Gastrocnemius medialis (tissue), 4 donors: ENCODE measurements around the gene L1CAM. TPM values are rescaled to one million over a fixed set of nuclear protein-coding genes. Genes with fewer than 3 reads are reported as not detected.

ENCODE experiments used
- ATAC-seq, 2 donors: fragments of 150-250 bp; one replicate each; pipeline ENCODE4 v1.9.1; 2016
- DNase-seq, 2 donors: peaks; one replicate each; pipeline ENCODE4 v3.0.0-alpha.2; 2019
- H3K27ac ChIP-seq, 4 donors: fragments of 200-600 bp; sonication (generic); 1 replicate in 1 of 4; 2 replicates in 3 of 4; pipeline ENCODE4 v1.5.1; 2016 to 2018; ENCODE audit warnings: mild to moderate bottlenecking in 2 of 4, moderate library complexity in 1 of 4
- H3K27me3 ChIP-seq, 3 donors: fragments of 200-600 bp; sonication (generic) in 2 of 3; 1 replicate in 1 of 3; 2 replicates in 2 of 3; pipeline versions ENCODE4 v1.5.1 to v1.6.0; 2016 to 2019; ENCODE audit warnings: mild to moderate bottlenecking in 1 of 3, moderate library complexity in 1 of 3
- H3K36me3 ChIP-seq, 2 donors: fragments of 200-600 bp; sonication (generic) in 1 of 2; one replicate each; pipeline ENCODE4 v1.5.1; 2017 to 2018
- H3K4me1 ChIP-seq, 2 donors: fragments of 200-600 bp; sonication (generic) in 1 of 2; one replicate each; pipeline ENCODE4 v1.5.1; 2016 to 2017; ENCODE audit warnings: mild to moderate bottlenecking in 2 of 2
- H3K4me3 ChIP-seq, 4 donors: fragments of 200-600 bp; sonication (generic) in 3 of 4; 1 replicate in 1 of 4; 2 replicates in 3 of 4; pipeline ENCODE4 v1.5.1; 2016 to 2019; ENCODE audit warnings: mild to moderate bottlenecking in 2 of 4
- H3K9me3 ChIP-seq, 3 donors: fragments of 200-600 bp; sonication (generic) in 2 of 3; 1 replicate in 1 of 3; 2 replicates in 2 of 3; pipeline ENCODE4 v1.5.1; 2016 to 2019
- CTCF ChIP-seq, 5 experiments: fragments of 450-650 bp in 3 of 5; fragments of 200-600 bp in 2 of 5; sonication (generic) in 2 of 5; IDR thresholded peaks in 4 of 5; conservative IDR thresholded peaks in 1 of 5; 1 replicate in 4 of 5; 2 replicates in 1 of 5; pipeline ENCODE4 v1.5.1; 2016 to 2019; ENCODE audit warnings: antibody characterized with exemption in 5 of 5, mild to moderate bottlenecking in 3 of 5, moderate library complexity in 3 of 5
- POLR2A ChIP-seq, 2 donors: fragments of 450-650 bp; IDR thresholded peaks; one replicate each; pipeline ENCODE4 v1.6.1; 2017; ENCODE audit warnings: antibody characterized with exemption in 2 of 2, mild to moderate bottlenecking in 2 of 2, moderate library complexity in 2 of 2
- in situ Hi-C, 4 donors: fragments of 200-750 bp; cut with MboI; loops; one replicate each; pipeline versions ENCODE4 v1.15.0 to v1.8.0; 2017; ENCODE audit warnings: low sequenced_read_pairs in 4 of 4
- intact Hi-C: fragments of 100-400 bp; cut with DNase I; formaldehyde crosslinking; loops from one replicate; pipeline ENCODE4 v1.15.1; 2023; ENCODE audit warnings: low total_unique reads
- total RNA-seq, 4 donors: library from RNA; depleted of rRNA; stranded (reverse); fragments of >200 nt; gene quantifications; one replicate each; pipeline versions ENCODE4 v1.1.0 to v1.2.3, GENCODE V29; 2016

Gene L1CAM
- total RNA-seq, 4 donors from 2014 or later = 0.05 to 0.62 (median 0.48) TPM

GRCh38 chrX:153884590-153884989, 1.4 kb downstream of the L1CAM start:
- no peak for TF ChIP-seq POLR2A (IDR thresholded peaks at IDR 0.05)
- TF ChIP-seq CTCF (IDR thresholded peaks at IDR 0.05 in 4 of 5, conservative IDR thresholded peaks at IDR 0.05 in 1 of 5) = no peak
- no peaks in the 10 kb centered on the region for H3K9me3 ChIP-seq
- intact Hi-C loops = no loop called here
- DNase-seq = no peak
- H3K4me3 ChIP-seq = no peak overlapping the region
- in situ Hi-C loops = no loop called here
- no peak overlapping the region for H3K27ac ChIP-seq
- H3K36me3 ChIP-seq = no peaks in the 10 kb centered on the region
- no peaks in the 10 kb centered on the region for H3K4me1 ChIP-seq
- ATAC-seq = no peak
- H3K27me3 ChIP-seq = peaks cover 10 to 68% (median 43%) of the 10 kb centered on the region in 3 donors

- H3K9me3 ChIP-seq = no peaks in the 10 kb centered on the region
- ATAC-seq (no peak), DNase-seq (no peak)
- peaks cover 10 to 72% (median 45%) of the 10 kb centered on the region in 3 donors for H3K27me3 ChIP-seq
- H3K36me3 ChIP-seq = no peaks in the 10 kb centered on the region
- H3K4me1 ChIP-seq = no peaks in the 10 kb centered on the region
- intact Hi-C loops = no loop called here
- no peak for TF ChIP-seq POLR2A (IDR thresholded peaks at IDR 0.05)
- no peak for TF ChIP-seq CTCF (IDR thresholded peaks at IDR 0.05 in 4 of 5, conservative IDR thresholded peaks at IDR 0.05 in 1 of 5)
- H3K4me3 ChIP-seq = no peak overlapping the region
- in situ Hi-C loops = no loop called here
- no peak overlapping the region for H3K27ac ChIP-seq
Measured at GRCh38 chrX:153884136-153884535, 1.8 kb downstream of the L1CAM start.

GRCh38 chrX:153883163-153883843, 2.7 kb downstream of the L1CAM start:
- H3K36me3 ChIP-seq = no peaks in the 10 kb centered on the region
- no peak overlapping the region for H3K4me3 ChIP-seq
- H3K27me3 ChIP-seq = peaks cover 10 to 79% (median 46%) of the 10 kb centered on the region in 3 donors
- intact Hi-C loops (no loop called here), in situ Hi-C loops (no loop called here)
- DNase-seq = no peak
- no peaks in the 10 kb centered on the region for H3K9me3 ChIP-seq
- no peak for ATAC-seq
- H3K27ac ChIP-seq = no peak overlapping the region
- no peaks in the 10 kb centered on the region for H3K4me1 ChIP-seq
- no peak for TF ChIP-seq CTCF (IDR thresholded peaks at IDR 0.05 in 4 of 5, conservative IDR thresholded peaks at IDR 0.05 in 1 of 5)
- TF ChIP-seq POLR2A (IDR thresholded peaks at IDR 0.05) = no peak

GRCh38 chrX:153882557-153882956, 3.4 kb downstream of the L1CAM start:
- H3K4me3 ChIP-seq = no peak overlapping the region
- DNase-seq = no peak
- peaks cover 10 to 87% (median 47%) of the 10 kb centered on the region in 3 donors for H3K27me3 ChIP-seq
- TF ChIP-seq CTCF (IDR thresholded peaks at IDR 0.05 in 4 of 5, conservative IDR thresholded peaks at IDR 0.05 in 1 of 5) = no peak
- TF ChIP-seq POLR2A (IDR thresholded peaks at IDR 0.05) = no peak
- no peaks in the 10 kb centered on the region for H3K36me3 ChIP-seq
- ATAC-seq = no peak
- no peaks in the 10 kb centered on the region for H3K9me3 ChIP-seq
- no peaks in the 10 kb centered on the region for H3K4me1 ChIP-seq
- intact Hi-C loops (no loop called here), in situ Hi-C loops (no loop called here)
- no peak overlapping the region for H3K27ac ChIP-seq

- H3K9me3 ChIP-seq = no peaks in the 10 kb centered on the region
- in situ Hi-C loops = no loop called here
- TF ChIP-seq POLR2A (IDR thresholded peaks at IDR 0.05) (no peak), CTCF (IDR thresholded peaks at IDR 0.05 in 4 of 5, conservative IDR thresholded peaks at IDR 0.05 in 1 of 5) (no peak)
- no peak for DNase-seq
- no peaks in the 10 kb centered on the region for H3K36me3 ChIP-seq
- no peak for ATAC-seq
- H3K27ac ChIP-seq = no peak overlapping the region
- intact Hi-C loops = no loop called here
- no peaks in the 10 kb centered on the region for H3K4me1 ChIP-seq
- H3K4me3 ChIP-seq = no peak overlapping the region
- H3K27me3 ChIP-seq = peaks cover 10 to 83% (median 43%) of the 10 kb centered on the region in 3 donors
Measured at GRCh38 chrX:153882086-153882498, 3.9 kb downstream of the L1CAM start.
